Measurements from ENCODE around the gene TBC1D22A.

DNA sequence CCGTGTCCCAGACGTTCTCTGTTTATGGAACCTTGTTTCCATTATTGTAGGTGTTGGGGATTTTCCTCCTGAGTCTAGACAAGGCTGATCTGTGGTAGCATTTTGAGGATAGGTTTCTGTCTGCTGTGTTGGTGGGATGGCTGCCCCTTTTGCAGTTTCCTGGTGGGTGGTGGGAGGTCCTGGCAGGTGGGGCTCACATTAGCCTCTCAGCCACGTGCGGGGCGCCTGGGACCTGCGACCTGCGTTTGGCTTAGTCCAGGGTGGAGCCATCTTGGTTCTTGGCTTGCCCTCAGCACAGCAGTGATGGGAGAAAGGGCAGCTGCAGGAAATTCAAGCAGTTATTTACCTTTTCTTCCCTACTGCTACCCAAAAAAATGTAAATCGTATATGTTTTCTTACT, 143.4 kb downstream of the TBC1D22A start:
- TF ChIP-seq, protein P1, sequence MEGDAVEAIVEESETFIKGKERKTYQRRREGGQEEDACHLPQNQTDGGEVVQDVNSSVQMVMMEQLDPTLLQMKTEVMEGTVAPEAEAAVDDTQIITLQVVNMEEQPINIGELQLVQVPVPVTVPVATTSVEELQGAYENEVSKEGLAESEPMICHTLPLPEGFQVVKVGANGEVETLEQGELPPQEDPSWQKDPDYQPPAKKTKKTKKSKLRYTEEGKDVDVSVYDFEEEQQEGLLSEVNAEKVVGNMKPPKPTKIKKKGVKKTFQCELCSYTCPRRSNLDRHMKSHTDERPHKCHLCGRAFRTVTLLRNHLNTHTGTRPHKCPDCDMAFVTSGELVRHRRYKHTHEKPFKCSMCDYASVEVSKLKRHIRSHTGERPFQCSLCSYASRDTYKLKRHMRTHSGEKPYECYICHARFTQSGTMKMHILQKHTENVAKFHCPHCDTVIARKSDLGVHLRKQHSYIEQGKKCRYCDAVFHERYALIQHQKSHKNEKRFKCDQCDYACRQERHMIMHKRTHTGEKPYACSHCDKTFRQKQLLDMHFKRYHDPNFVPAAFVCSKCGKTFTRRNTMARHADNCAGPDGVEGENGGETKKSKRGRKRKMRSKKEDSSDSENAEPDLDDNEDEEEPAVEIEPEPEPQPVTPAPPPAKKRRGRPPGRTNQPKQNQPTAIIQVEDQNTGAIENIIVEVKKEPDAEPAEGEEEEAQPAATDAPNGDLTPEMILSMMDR (conservative IDR thresholded peaks at IDR 0.05; ENCODE audit: low read depth, low read length), result no peak
- TF ChIP-seq EZH2 (IDR thresholded peaks at IDR 0.05; ENCODE audit: low read length, unreplicated experiment), result no peak

Data from PC-3 (cell line).